H1 (cell line): ENCODE data around the gene VPS18. TPM values are rescaled to one million over a fixed set of nuclear protein-coding genes. Genes with fewer than 3 reads are reported as not detected.

Experiments
- BRCA1 ChIP-seq: IDR thresholded peaks from 2 replicates; pipeline ENCODE4 v1.6.1; 2012; ENCODE audit warnings: low read depth, low read length, improper control_type of control experiment
- CBX5 ChIP-seq: fragments of 300-800, 300-1000 bp; sonication (generic); IDR thresholded peaks from 2 replicates; pipeline ENCODE4 v1.7.1; 2016; ENCODE audit warnings: antibody characterized with exemption, low read length, low read depth
- POLR2AphosphoS5 ChIP-seq: IDR thresholded peaks from 2 replicates; pipeline ENCODE4 v1.6.1; 2011; ENCODE audit warnings: low read depth, low read length
- RBBP5 ChIP-seq: IDR thresholded peaks from 2 replicates; pipeline ENCODE4 v1.7.1; 2012; ENCODE audit warnings: low read depth, mild to moderate bottlenecking, inconsistent platforms, low read length, moderate library complexity, borderline replicate concordance
- TCF12 ChIP-seq: IDR thresholded peaks from 2 replicates; pipeline ENCODE4 v1.6.1; 2011; ENCODE audit warnings: low read depth, mild to moderate bottlenecking, low read length
- polyA plus RNA-seq, 7 experiments: library from polyadenylated mRNA; depleted of rRNA in 3 of 7; stranded (reverse) in 5 of 7; unstranded in 2 of 7; fragments of >200 nt in 5 of 7; fragments of 200-250 nt in 2 of 7; gene quantifications; 1 replicate in 5 of 7; 2 replicates in 1 of 7; 4 replicates in 1 of 7; pipeline versions ENCODE4 v1.2.1 to v1.2.3, GENCODE V29; 2011 to 2013; ENCODE audit warnings: missing spikeins in 2 of 7, mixed read lengths in 2 of 7
- total RNA-seq: library from RNA; stranded (reverse); fragmentation: NEBNext Ultra II Directional; extraction: Animal tissue kit (Norgen Biotek cat#: 25700); gene quantifications from 2 replicates; pipeline ENCODE4 v1.2.1, GENCODE V29; 2021
- TF ChIP-seq, protein P1 (sequence below): IDR thresholded peaks from 2 replicates; pipeline ENCODE4 v1.6.1; 2012; ENCODE audit warnings: low read length, inconsistent platforms

Gene VPS18
- total and polyA plus RNA-seq, 2 of the 8 experiments (the other 6 are each of a cell fraction or from before 2014, with no cell fraction given) = 28.9 to 32.7 TPM

DNA sequence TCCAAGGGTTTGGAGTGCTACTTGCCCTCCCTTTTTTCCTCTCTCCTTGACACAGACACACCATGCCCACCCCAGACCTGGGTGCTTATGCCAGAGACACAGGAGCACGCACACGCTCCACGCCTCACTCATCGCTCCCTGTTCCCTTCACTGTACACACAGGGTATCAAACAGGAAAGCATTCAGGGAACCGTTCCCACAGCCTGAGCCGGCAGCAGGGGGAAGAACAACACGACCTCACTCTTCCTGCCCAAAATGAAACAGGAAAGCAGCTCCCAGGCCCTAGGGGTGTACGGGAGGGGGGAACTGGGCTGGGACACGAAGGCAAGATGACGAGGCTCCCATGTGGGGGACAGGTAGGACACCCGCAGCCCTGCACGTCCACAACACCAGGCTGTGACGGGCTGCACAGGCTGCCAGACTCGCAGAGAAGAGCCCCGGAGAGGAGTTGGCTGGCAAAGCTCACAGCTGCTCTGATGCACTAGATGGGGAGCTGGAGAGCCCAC, 46.1 kb downstream of the VPS18 start (continued):
- TF ChIP-seq, protein P1, sequence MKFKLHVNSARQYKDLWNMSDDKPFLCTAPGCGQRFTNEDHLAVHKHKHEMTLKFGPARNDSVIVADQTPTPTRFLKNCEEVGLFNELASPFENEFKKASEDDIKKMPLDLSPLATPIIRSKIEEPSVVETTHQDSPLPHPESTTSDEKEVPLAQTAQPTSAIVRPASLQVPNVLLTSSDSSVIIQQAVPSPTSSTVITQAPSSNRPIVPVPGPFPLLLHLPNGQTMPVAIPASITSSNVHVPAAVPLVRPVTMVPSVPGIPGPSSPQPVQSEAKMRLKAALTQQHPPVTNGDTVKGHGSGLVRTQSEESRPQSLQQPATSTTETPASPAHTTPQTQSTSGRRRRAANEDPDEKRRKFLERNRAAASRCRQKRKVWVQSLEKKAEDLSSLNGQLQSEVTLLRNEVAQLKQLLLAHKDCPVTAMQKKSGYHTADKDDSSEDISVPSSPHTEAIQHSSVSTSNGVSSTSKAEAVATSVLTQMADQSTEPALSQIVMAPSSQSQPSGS = no peak
- TF ChIP-seq RBBP5 (no peak), BRCA1 (no peak), TCF12 (no peak), CBX5 (no peak), POLR2AphosphoS5 (no peak)
- TF ChIP-seq, all 59 proteins: peak for 0
